HEK293 (cell line): ENCODE data around the gene DISC1.

Experiments
- CTCF ChIA-PET: fragments of 350-600 bp; formaldehyde crosslinking; extraction: SDS; loops from one replicate; lab custom pipeline; 2021; ENCODE audit warnings: antibody characterized with exemption; lab: Yijun Ruan, JAX
- POLR2A ChIA-PET: fragments of 300-600 bp; formaldehyde crosslinking; extraction: SDS; loops from one replicate; lab custom pipeline; 2020; ENCODE audit warnings: antibody characterized with exemption, inconsistent platforms; lab: Yijun Ruan, JAX
- H3K27ac ChIP-seq: fragments of 200-500 bp; sonication (Bioruptor generic); 2 replicates; pipeline ENCODE4 v1.5.1; 2014; ENCODE audit warnings: low read depth, low read length, control low read depth, inconsistent platforms; ENCODE audit errors: extremely low read depth
- H3K36me3 ChIP-seq, 2 experiments: fragments of 200-500 bp in 1 of 2; sonication (Bioruptor generic) in 1 of 2; 1 replicate in 1 of 2; 2 replicates in 1 of 2; pipeline ENCODE4 v1.5.1; 2014 to 2017; ENCODE audit warnings: inconsistent platforms in 2 of 2, low read length in 2 of 2; ENCODE audit not compliant: control insufficient read depth in 2 of 2, insufficient read depth in 1 of 2
- H3K4me1 ChIP-seq: fragments of 200-500 bp; sonication (Bioruptor generic); 2 replicates; pipeline ENCODE4 v1.5.1; 2014; ENCODE audit warnings: mild to moderate bottlenecking, low read length, inconsistent platforms; ENCODE audit not compliant: control insufficient read depth, insufficient read depth
- H3K4me3 ChIP-seq: 2 replicates; pipeline ENCODE4 v1.5.1; 2011; ENCODE audit warnings: low read depth, mild to moderate bottlenecking, control low read depth, low read length, moderate library complexity
- H3K9me3 ChIP-seq: fragments of 200-500 bp; sonication (Bioruptor generic); 2 replicates; pipeline ENCODE4 v1.5.1; 2014; ENCODE audit warnings: low read depth, low read length, inconsistent platforms; ENCODE audit not compliant: control insufficient read depth, insufficient read depth
- BCL11B ChIP-seq: fragments of 450-650 bp; formaldehyde crosslinking; IDR thresholded peaks from 2 replicates; pipeline ENCODE4 v1.5.1; 2016; ENCODE audit warnings: low read depth, missing biosample characterization, missing genetic modification characterization
- GFI1B ChIP-seq: fragments of 450-650 bp; formaldehyde crosslinking; IDR thresholded peaks from 2 replicates; pipeline ENCODE4 v1.5.1; 2016; ENCODE audit warnings: missing biosample characterization, missing genetic modification characterization
- GLIS1 ChIP-seq: fragments of 450-650 bp; formaldehyde crosslinking; IDR thresholded peaks from 2 replicates; pipeline ENCODE4 v1.5.1; 2016; ENCODE audit warnings: missing biosample characterization, missing genetic modification characterization
- GLIS2 ChIP-seq: fragments of 450-650 bp; formaldehyde crosslinking; IDR thresholded peaks from 2 replicates; pipeline ENCODE4 v1.5.1; 2016; ENCODE audit warnings: missing biosample characterization, missing genetic modification characterization
- HOXA7 ChIP-seq: sonication (generic); formaldehyde crosslinking; IDR thresholded peaks from 2 replicates; pipeline ENCODE4 v1.8.1; 2022; ENCODE audit warnings: missing genetic modification reagents, borderline replicate concordance
- MZF1 ChIP-seq: fragments of 450-650 bp; formaldehyde crosslinking; IDR thresholded peaks from 2 replicates; pipeline ENCODE4 v1.5.1; 2017; ENCODE audit warnings: missing biosample characterization, missing genetic modification characterization, borderline replicate concordance
- SETDB1 ChIP-seq: IDR thresholded peaks from one replicate; pipeline ENCODE4 v1.6.1; 2017; ENCODE audit warnings: mild to moderate bottlenecking, low read length, moderate library complexity, mixed read lengths; ENCODE audit not compliant: insufficient read length
- YY1 ChIP-seq: fragments of 450-650 bp; formaldehyde crosslinking; IDR thresholded peaks from 2 replicates; pipeline ENCODE4 v1.5.1; 2018; ENCODE audit warnings: missing biosample characterization, missing genetic modification characterization
- ZBTB1 ChIP-seq: fragments of 450-650 bp; formaldehyde crosslinking; IDR thresholded peaks from 2 replicates; pipeline ENCODE4 v1.5.1; 2016; ENCODE audit warnings: missing biosample characterization, missing genetic modification characterization
- ZBTB17 ChIP-seq: fragments of 450-650 bp; formaldehyde crosslinking; IDR thresholded peaks from 2 replicates; pipeline ENCODE4 v1.5.1; 2016; ENCODE audit warnings: missing biosample characterization, missing genetic modification characterization
- ZFP41 ChIP-seq: fragments of 450-650 bp; formaldehyde crosslinking; IDR thresholded peaks from 2 replicates; pipeline ENCODE4 v1.5.1; 2016; ENCODE audit warnings: missing biosample characterization, missing genetic modification characterization, borderline replicate concordance
- ZIC2 ChIP-seq: fragments of 450-650 bp; formaldehyde crosslinking; IDR thresholded peaks from 2 replicates; pipeline ENCODE4 v1.5.1; 2016; ENCODE audit warnings: missing biosample characterization, missing genetic modification characterization
- ZNF16 ChIP-seq: fragments of 450-650 bp; formaldehyde crosslinking; IDR thresholded peaks from 2 replicates; pipeline ENCODE4 v1.5.1; 2016; ENCODE audit warnings: low read depth, missing biosample characterization, missing genetic modification characterization
- ZNF175 ChIP-seq: fragments of 450-650 bp; formaldehyde crosslinking; IDR thresholded peaks from 2 replicates; pipeline ENCODE4 v1.5.1; 2016; ENCODE audit warnings: missing biosample characterization, missing genetic modification characterization
- ZNF341 ChIP-seq: fragments of 450-650 bp; formaldehyde crosslinking; IDR thresholded peaks from 2 replicates; pipeline ENCODE4; 2016; ENCODE audit warnings: low read depth, missing biosample characterization, missing genetic modification characterization
- ZNF48 ChIP-seq: fragments of 450-650 bp; formaldehyde crosslinking; IDR thresholded peaks from 2 replicates; pipeline ENCODE4 v1.5.1; 2016; ENCODE audit warnings: missing biosample characterization, missing genetic modification characterization
- ZNF548 ChIP-seq: fragments of 450-650 bp; formaldehyde crosslinking; IDR thresholded peaks from 2 replicates; pipeline ENCODE4 v1.5.1; 2016; ENCODE audit warnings: missing biosample characterization, missing genetic modification characterization
- ZNF558 ChIP-seq: fragments of 450-650 bp; formaldehyde crosslinking; IDR thresholded peaks from 2 replicates; pipeline ENCODE4 v1.5.1; 2016; ENCODE audit warnings: missing biosample characterization, missing genetic modification characterization
- ZNF600 ChIP-seq: fragments of 450-650 bp; formaldehyde crosslinking; IDR thresholded peaks from 2 replicates; pipeline ENCODE4 v1.5.1; 2016; ENCODE audit warnings: missing biosample characterization, missing genetic modification characterization
- ZNF626 ChIP-seq: fragments of 450-650 bp; sonication (Bioruptor Pico); formaldehyde crosslinking; IDR thresholded peaks from 2 replicates; pipeline ENCODE4 v1.5.1; 2018; ENCODE audit warnings: missing biosample characterization, missing genetic modification characterization, inconsistent platforms
- ZNF677 ChIP-seq: fragments of 450-650 bp; IDR thresholded peaks from 2 replicates; pipeline ENCODE4 v1.5.0; 2018; ENCODE audit warnings: missing biosample characterization, mild to moderate bottlenecking, missing genetic modification characterization, moderate library complexity
- ZNF707 ChIP-seq: fragments of 450-650 bp; formaldehyde crosslinking; IDR thresholded peaks from 2 replicates; pipeline ENCODE4 v1.5.1; 2016; ENCODE audit warnings: missing biosample characterization, missing genetic modification characterization
- TF ChIP-seq, protein P1 (sequence below): fragments of 450-650 bp; formaldehyde crosslinking; IDR thresholded peaks from 2 replicates; pipeline ENCODE4 v1.5.1; 2016; ENCODE audit warnings: missing biosample characterization, missing genetic modification characterization, borderline replicate concordance
- TF ChIP-seq, protein P2 (sequence below): fragments of 450-650 bp; formaldehyde crosslinking; IDR thresholded peaks from 2 replicates; pipeline ENCODE4 v1.5.1; 2017; ENCODE audit warnings: missing biosample characterization, mild to moderate bottlenecking, missing genetic modification characterization, moderate library complexity

The DISC1 gene

DNA sequence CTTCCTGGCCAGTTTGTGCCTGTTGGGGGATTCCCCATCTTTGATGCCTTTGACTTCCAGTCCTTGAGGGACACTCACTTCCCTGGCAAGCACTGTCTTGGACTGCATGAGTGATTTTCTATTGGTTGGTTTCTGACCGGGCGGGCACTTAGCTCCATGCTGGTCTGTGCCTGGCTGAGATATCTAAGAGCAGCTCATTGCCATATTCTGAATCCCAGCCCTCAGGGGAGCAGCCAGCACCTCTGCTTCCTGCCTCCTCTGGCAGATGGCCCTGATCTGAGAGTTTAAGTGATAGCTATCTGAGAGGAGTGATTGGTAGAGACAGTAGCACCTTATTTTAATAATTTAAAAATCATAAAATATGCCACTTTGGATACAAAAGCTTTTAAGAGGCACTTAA, 52.5 kb downstream of the DISC1 start (continued):
- TF ChIP-seq, protein P1, sequence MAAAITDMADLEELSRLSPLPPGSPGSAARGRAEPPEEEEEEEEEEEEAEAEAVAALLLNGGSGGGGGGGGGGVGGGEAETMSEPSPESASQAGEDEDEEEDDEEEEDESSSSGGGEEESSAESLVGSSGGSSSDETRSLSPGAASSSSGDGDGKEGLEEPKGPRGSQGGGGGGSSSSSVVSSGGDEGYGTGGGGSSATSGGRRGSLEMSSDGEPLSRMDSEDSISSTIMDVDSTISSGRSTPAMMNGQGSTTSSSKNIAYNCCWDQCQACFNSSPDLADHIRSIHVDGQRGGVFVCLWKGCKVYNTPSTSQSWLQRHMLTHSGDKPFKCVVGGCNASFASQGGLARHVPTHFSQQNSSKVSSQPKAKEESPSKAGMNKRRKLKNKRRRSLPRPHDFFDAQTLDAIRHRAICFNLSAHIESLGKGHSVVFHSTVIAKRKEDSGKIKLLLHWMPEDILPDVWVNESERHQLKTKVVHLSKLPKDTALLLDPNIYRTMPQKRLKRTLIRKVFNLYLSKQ (tag by site-specific recombination): no peak
- TF ChIP-seq ZNF48 (no peak), ZBTB1 (tag by site-specific recombination) (no peak), YY1 (tag by site-specific recombination) (no peak), HOXA7 (CRISPR knock-in tag) (no peak)
- TF ChIP-seq, protein P2, sequence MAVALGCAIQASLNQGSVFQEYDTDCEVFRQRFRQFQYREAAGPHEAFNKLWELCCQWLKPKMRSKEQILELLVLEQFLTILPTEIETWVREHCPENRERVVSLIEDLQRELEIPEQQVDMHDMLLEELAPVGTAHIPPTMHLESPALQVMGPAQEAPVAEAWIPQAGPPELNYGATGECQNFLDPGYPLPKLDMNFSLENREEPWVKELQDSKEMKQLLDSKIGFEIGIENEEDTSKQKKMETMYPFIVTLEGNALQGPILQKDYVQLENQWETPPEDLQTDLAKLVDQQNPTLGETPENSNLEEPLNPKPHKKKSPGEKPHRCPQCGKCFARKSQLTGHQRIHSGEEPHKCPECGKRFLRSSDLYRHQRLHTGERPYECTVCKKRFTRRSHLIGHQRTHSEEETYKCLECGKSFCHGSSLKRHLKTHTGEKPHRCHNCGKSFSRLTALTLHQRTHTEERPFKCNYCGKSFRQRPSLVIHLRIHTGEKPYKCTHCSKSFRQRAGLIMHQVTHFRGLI (tag by site-specific recombination): no peak

DNA sequence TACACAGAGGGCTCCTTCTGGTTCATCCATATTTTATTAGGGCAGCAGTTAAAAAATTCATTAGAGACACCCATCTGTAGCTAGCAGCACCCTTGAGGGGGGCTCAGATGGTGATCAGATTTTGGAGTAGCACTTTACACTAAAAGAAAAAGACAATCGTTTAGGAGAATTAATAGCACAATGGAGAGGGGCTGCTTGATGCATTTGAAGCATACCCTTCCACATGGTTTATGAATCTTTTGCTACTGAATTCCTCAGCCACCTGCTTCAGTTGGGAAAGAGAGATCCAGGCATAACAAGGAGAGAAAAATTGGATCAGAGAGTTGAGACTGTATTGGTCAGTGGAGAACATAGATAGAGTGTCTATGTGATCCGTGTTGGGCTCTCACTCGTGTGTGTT, 54.4 kb downstream of the DISC1 start:
- POLR2A ChIA-PET: interaction anchor here (0.6 kb wide), 1 partner anchor 421 kb away, joined by 4 read pairs; no protein-coding TSS in a partner anchor

DNA sequence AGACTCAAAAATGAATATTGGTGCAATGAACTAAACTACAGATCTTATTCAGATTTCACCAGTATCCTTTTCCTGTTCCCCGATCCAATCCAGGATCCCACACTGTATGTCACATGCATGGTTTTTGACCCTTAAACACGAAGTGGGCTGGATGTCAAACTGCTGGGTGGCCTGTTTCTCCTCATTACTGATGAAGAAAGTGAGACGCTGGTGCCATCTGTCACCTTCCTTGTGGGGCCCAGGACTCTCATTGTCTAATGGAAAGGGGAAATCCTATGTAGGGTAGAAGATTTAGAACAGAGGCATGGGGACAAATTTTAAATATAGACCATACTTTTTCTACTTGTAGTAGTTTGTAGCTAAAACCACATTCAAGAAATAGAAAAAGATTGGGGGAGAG, 56.2 kb downstream of the DISC1 start:
- Histone ChIP-seq H3K36me3 (no peaks in the 10 kb centered on the region), H3K4me1 (no peaks in the 10 kb centered on the region), H3K9me3 (no peaks in the 10 kb centered on the region)
- POLR2A ChIA-PET: no interaction called here
- TF ChIP-seq ZNF558 (tag by site-specific recombination) (no peak), ZNF341 (tag by site-specific recombination) (no peak), ZFP41 (no peak), GLIS2 (tag by site-specific recombination) (no peak), BCL11B (tag by site-specific recombination) (no peak), SETDB1 (no peak), GLIS1 (tag by site-specific recombination) (no peak), ZNF548 (tag by site-specific recombination) (no peak), ZNF16 (no peak)
- TF ChIP-seq, all 188 proteins: peak for 0
- no peak overlapping the region for H3K27ac ChIP-seq
- CTCF ChIA-PET: interaction anchor here (1.2 kb wide), 1 partner anchor 28 kb away, joined by 5 read pairs; no protein-coding TSS in a partner anchor
- H3K4me3 ChIP-seq: no peak overlapping the region

More for the DNA sequence above, 54.4 kb downstream of the DISC1 start:
- CTCF ChIA-PET: interaction anchor here (0.7 to 2.4 kb wide), 2 partner anchors 12 to 1543 kb away, joined by 3 to 11 read pairs; no protein-coding TSS in a partner anchor
- Histone ChIP-seq H3K4me1 (no peaks in the 10 kb centered on the region), H3K9me3 (no peaks in the 10 kb centered on the region), H3K36me3 (no peaks in the 10 kb centered on the region), H3K4me3 (no peak overlapping the region)
- TF ChIP-seq ZBTB17 (tag by site-specific recombination) (peak; percentile 62), GFI1B (no peak)
- TF ChIP-seq, all 188 proteins: peak for 1
- no peak overlapping the region for H3K27ac ChIP-seq

DNA sequence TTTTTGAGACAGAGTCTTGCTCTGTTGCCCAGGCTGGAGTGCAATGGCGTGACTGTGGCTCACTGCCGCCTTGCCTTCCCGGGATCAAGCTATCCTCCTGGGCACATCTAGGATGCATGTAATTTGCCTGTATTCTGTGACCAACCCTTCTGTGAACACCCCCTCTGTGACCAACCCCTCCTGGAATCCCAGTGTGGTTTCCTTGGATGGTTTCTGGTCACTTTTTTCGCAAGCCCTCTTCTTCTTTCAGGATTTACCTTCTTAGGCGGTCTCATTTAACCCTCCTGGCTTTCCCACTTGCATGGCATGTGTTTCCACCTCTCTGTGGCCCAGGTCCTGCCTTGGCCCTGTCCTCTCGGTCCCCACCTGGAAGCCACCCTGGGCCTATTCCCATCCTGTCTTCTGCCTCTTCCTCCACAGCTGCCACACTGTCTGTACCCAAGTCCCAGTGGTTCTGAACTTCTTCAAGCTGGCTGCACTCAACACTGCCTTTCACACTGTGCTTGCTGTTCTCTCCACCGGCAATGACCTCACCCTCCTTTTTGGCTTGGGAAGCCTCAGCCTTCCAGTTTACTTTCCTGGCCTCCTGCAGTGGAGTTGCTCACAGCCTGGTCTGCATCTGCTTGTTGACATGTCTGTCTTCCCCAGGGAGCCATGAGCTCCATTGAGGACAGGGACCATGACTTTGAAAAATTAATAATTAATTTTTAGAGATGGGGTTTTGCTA, 57.0 kb downstream of the DISC1 start:
- no peaks in the 10 kb centered on the region for H3K4me1 ChIP-seq
- no peaks in the 10 kb centered on the region for H3K36me3 ChIP-seq
- no peak for TF ChIP-seq MZF1 (tag by site-specific recombination)
- TF ChIP-seq GLIS1 (tag by site-specific recombination): peak; percentile 42
- TF ChIP-seq ZNF677 (tag by site-specific recombination): no peak
- TF ChIP-seq ZNF707 (tag by site-specific recombination): no peak
- no peak for TF ChIP-seq ZNF175 (tag by site-specific recombination)
- TF ChIP-seq ZNF600 (tag by site-specific recombination): 0 out of 2 replicates have a peak, but pooled peaks have one; percentile 21
- peak; percentile 71 for TF ChIP-seq ZIC2 (tag by site-specific recombination)
- no peak for TF ChIP-seq ZNF626
- H3K27ac ChIP-seq: no peak overlapping the region
- no peak overlapping the region for H3K4me3 ChIP-seq
- POLR2A ChIA-PET: interaction anchor here (0.7 kb wide), 1 partner anchor 38 kb away, joined by 3 read pairs; no protein-coding TSS in a partner anchor
- CTCF ChIA-PET: interaction anchor here (0.6 to 1.1 kb wide), 4 partner anchors 15 to 298 kb away, joined by 3 read pairs; no protein-coding TSS in a partner anchor
- no peaks in the 10 kb centered on the region for H3K9me3 ChIP-seq
